ENCODE results near the gene ADSS1.

DNA sequence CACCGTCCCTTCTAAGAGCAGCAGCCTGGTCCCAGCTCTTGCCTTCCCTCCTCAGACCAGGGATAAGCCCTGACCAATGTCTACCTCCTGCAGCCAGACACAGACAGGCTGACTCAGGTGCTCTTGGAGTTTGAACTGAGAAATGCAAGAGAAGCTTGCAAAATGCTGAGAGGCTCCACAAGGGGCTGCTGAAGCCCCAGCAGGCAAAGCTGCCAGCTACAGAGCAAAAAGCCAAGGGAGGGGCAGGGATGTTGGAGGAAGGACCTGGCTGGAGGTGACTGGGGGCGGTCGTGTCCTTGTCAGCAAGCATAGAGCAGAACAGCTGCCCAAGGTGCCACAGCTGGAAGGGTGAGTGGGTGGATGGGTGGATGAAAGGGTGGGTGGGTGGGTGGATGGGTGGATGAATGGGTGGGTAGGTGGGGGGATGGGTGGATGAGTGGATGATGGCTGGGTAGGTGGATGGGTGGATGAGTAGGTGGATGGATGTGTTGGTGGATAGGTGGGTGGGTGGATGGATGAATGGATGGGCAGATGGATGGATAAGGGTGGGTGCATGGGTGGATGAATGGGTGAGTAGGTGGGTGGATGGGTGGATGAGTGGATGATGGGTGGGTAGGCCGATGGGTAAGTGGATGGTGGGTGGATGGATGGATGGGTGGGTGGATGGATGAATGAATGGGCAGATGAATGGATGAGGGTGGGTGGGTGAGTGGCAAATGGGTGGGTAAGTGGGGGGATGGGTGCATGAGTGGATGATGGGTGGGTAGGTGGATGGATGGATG is 38.6 kb upstream of the ADSS1 start:
- TF ChIP-seq CREB1 (IDR thresholded peaks at IDR 0.05; ENCODE audit: low read depth): no peak
- TF ChIP-seq RAD21 (IDR thresholded peaks at IDR 0.05; ENCODE audit: low read depth): peak; percentile 6; the same call in 1 of the 2 replicates
- no peak for TF ChIP-seq NFIC (IDR thresholded peaks at IDR 0.05)
- TF ChIP-seq YY1 (IDR thresholded peaks at IDR 0.05; ENCODE audit: low read depth): no peak
- TF ChIP-seq, protein P1, sequence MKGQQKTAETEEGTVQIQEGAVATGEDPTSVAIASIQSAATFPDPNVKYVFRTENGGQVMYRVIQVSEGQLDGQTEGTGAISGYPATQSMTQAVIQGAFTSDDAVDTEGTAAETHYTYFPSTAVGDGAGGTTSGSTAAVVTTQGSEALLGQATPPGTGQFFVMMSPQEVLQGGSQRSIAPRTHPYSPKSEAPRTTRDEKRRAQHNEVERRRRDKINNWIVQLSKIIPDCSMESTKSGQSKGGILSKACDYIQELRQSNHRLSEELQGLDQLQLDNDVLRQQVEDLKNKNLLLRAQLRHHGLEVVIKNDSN (IDR thresholded peaks at IDR 0.05): no peak
- no peak for TF ChIP-seq FOXM1 (IDR thresholded peaks at IDR 0.05; ENCODE audit: borderline replicate concordance, low read depth)
- TF ChIP-seq TAF1 (IDR thresholded peaks at IDR 0.05; ENCODE audit: low read depth): no peak
- no peak for TF ChIP-seq EGR1 (IDR thresholded peaks at IDR 0.05)
